Measurements from ENCODE around the gene ZC3HAV1.

GRCh38 chr7:139068544-139069399 is 40.7 kb downstream of the ZC3HAV1 start:
- no peak for TF ChIP-seq CTCF (conservative IDR thresholded peaks at IDR 0.05; ENCODE audit: low read depth, low read length)
- TF ChIP-seq POLR2A (IDR thresholded peaks at IDR 0.05; ENCODE audit: low read depth, low read length) = no peak
- no peak for TF ChIP-seq ELK1 (IDR thresholded peaks at IDR 0.05; ENCODE audit: borderline replicate concordance, low read depth, low read length)
- TF ChIP-seq FOS (IDR thresholded peaks at IDR 0.05; ENCODE audit: low read depth, low read length) = no peak
- TF ChIP-seq CHD1 (IDR thresholded peaks at IDR 0.05; ENCODE audit: low read depth, low read length) = no peak
- TF ChIP-seq RFX5 (IDR thresholded peaks at IDR 0.05; ENCODE audit: low read depth, low read length) = no peak
- no peak for TF ChIP-seq USF2 (IDR thresholded peaks at IDR 0.05; ENCODE audit: low read depth, low read length)
- TF ChIP-seq RCOR1 (IDR thresholded peaks at IDR 0.05; ENCODE audit: insufficient replicate concordance, low read length) = no peak
- no peak for TF ChIP-seq MXI1 (IDR thresholded peaks at IDR 0.05; ENCODE audit: borderline replicate concordance, low read depth, low read length)
